ENCODE data around the gene MN1.

MN1 gene

DNA sequence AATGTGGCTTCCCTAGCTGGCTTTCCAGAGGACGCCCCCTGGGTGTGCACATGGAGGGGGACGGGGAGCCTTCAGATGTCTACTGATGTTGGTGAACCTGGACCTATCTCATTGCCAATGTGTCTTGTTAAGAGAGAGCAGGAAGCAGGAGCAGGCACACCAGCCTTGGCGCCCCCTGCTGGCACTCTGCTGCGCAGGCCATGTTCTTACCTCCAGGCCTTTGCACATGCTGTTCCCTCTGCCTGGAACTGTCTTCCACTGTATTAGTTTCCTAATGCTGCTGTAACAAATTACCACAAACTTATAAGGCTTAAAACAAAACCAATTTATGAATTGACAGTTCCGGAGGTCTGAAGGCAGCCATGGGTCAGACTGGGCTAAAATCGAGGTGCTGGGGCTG, 23.6 kb upstream of the MN1 start:
- peak in 1 of 2 donors; percentile 31 for DNase-seq

DNA sequence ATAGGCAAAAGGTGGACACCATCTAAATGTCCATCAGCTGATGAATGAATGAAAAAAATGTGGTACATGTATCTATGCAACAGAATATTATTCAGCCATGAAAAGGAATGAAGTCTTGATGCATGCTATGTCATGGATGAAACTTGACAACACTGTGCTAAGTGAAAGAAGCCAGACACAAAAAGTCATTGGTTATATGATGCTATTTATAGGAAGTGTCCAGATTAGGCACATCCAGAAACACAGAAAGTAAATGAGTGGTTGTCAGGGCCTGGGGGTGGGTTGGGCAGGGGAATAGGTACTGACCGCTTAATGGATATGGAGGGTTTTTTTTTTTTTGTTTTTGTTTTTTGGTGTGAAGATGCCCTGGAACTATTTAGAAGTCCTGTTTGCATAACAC, 21.7 kb upstream of the MN1 start:
- no peak for DNase-seq

DNA sequence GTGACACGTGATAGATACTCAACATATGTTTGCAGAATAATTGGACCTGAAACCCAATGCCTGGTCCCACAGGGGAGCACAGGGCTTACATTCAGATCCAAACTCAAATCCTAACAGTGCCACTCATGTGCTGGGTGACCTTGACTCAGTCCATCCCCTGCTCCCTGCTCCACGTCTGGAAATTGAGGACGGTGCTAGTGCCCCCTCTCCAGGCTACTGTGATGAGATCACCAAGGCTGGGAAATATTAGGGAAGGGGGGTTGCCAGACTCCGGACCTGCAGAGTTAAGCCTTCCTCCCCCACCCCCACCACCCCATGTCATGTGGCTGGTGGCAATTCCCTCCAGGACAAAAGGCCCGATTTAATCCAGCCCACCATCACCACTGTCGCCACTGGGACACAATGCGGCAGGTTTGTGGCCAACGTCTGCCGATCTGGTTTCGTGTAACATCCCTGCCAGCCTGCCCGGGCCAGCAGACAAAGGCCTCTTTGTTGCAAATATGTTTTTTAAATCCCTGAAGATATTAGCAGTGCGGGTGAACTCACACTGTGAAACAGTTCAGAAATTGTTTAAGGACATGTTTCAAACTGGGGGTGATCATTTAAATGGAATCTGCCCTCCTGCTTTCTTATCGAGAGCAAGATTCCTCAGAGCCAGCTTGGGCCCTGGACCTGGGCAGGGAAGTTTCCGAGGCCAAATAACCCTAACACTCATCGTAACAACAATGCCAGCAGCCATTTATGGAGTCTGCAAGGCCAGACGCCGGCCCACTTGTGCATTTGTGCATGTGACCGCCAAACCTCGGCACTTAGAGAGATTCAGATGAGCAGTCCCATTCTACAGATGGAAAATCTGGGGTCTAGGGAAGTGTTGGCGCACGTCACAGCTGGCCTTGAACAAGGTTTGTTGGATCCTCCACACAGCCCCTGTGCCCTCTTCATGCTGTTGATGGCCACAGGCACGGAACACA, 19.6 kb upstream of the MN1 start:
- no peak for DNase-seq

DNA sequence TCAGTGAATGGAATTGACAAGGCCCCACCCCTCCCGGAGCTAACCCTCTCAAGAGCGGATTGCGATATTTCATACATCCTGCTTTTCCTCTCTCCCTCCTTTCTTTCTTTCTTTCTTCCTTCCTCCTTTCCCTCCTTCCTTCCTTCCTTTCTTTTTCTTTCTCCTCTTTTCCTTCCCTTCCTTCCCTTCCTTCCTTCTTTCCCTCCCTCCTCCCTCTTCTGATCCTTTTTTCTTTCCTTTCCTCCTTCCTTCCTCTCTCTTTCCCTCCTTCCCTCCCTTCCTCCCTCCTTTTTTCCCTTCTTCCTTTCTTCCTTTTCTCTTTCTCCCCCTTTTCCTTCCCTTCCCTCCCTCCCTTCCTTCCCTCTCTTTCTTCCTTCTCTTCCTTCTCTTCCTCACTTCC, 15.0 kb upstream of the MN1 start:
- no peak for DNase-seq

DNA sequence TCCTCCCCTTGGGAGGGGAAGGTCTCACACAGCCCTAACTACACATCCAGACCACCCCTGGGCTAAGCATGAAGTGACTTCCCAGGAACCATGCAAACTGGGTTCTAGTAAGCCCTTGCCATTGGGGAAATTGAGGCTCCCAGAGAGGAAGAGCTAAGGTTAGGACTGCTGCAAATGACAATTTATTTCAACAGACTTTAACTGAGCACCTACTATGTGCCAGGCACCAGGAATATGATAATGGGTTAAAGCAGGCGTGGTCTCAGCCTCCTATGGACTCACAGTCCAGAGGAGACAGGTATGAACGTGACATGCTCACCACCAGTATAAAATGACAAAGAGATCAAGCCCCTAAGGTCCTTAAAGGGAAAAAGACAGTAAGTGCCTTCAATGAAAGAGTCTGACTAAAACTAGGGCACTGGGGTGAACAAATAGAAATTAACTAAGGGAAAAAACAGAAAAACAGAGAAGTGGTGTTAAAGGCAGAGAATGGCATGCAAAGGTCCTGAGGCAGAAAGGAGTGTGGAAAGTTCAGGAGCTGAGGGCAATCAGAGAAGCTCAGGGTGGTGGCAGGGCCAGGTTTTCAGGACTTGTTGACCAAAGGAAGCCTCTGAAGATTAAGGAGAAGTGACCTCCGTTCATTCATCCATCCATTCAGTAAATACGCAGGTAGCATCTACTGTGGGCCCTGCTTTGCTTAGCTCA, 14.4 kb upstream of the MN1 start:
- no peak for DNase-seq

DNA sequence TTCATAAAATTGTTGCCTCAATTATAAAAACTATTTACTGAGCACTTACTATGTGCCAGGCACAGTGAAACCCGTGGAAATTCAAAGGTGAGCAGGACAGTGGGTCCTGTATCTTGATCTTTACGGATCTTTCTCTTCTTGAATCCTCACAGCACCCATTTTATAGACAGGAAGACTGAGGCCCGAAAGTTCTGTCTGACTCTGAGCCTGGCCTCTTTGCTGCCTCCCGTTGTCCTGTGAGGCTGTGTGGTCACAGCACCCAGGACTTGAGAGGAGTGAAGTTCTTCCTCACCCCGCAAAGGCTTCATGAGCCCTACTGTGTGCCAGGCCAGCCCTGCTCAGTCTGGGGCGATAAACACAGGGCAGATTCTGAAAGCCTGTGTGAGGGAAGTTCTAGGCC, 13.4 kb upstream of the MN1 start:
- no peak for DNase-seq

DNA sequence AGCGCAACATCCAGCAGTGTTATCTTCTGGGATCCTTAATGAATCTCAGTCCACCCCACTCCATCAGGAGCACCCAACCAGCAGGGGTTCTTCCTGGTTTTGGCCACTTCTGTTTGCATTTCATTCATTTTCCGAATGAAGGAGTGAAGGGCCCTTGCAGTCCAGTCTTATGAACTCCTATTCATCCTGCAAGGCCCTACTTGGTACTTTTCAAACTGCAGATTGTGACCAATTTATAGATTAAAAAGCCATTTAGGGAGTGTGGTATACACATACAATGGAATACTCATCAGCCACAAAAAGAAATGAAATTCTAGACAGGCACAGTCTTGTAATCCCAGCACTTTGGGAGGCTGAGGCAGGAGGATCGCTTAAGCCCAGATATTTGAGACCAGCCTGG, 10.2 kb upstream of the MN1 start:
- DNase-seq: no peak

DNA sequence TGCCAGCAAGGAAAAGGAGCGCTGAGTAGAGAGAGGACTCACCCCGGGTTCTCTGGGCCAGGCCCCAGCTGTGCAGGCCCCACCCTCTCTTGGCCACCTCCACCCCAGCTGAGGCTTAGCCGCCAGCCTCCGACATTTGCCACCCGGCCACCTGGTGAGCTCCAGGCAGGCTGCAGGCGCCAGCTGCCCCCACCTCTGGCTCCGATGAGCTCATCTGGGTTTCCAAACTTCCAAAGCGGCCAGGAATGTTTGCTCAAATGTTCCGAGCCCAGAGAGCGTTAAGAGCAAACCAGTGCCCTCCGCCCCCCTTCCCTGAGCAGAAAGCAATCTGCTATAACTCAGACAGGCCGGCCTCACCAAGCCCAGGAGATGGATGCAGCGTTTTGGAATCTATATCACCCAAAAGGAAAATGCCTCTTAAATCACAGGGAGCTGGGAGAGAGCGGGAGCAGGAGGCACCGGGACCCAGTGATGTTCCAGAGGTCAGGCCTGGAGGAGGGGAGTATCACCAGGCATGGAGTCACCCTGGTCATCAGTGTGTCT, 9.1 kb upstream of the MN1 start:
- DNase-seq: no peak

DNA sequence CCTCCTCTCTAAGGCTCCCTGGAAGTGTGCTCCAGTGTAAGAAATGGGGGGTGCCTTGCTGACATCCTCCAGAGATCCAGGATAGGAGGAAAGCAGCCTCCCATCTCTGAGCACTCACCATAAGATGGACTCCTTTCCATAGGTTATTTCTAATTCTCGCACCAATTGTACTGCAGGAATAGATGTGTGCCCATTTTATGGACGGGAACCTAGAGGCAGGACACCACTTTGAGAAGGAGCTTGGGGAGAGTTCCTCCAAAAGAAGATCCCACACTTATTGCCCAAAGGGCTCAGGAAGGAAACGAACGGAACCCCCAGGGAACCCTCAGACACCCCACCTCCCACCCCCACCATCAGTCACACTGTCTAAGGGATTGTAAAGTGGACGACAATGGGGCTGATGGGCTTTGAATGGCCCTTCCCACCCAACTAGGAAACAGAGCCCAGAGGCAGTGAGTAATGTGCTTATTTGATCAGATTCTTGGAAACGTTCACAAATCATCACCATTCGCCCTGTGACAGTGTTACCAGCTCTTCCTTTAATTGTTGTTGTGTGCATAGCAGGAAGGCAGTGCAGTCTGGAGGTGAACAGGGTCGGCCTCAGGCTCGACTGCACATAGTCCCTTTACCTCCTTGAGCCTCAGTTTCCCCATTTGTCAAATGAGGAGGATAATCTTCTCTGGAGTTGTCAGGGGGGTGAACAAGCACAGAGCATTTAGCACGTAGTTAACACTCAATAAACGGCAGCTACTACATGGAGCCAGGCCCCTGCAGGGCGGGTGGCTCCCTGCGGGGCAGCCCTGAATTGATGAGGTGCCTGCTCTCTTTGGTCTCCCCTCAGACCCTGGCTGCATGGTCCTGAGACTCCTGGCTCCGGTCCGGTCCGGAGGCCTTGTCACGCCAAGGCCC, 8.4 kb upstream of the MN1 start:
- no peak for DNase-seq

DNA sequence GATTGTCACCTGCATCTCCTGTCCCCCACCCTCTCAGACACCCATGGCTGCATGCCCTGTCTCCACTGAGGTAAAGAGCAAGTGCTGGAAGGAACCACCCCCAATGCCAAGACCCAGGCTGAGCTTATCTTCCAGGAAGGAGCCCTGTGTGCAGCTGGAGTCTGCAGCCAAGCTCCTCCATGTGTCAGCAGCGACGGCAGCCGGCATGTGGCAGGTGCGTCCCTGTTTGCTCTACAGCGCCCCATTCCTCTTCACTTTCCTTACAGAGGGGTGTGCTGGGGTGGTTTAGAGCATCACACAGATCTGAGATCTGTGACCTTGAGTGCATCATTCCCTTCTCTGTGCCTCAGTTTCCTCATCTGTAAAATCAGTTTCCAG, 7.7 kb upstream of the MN1 start:
- DNase-seq: no peak

DNA sequence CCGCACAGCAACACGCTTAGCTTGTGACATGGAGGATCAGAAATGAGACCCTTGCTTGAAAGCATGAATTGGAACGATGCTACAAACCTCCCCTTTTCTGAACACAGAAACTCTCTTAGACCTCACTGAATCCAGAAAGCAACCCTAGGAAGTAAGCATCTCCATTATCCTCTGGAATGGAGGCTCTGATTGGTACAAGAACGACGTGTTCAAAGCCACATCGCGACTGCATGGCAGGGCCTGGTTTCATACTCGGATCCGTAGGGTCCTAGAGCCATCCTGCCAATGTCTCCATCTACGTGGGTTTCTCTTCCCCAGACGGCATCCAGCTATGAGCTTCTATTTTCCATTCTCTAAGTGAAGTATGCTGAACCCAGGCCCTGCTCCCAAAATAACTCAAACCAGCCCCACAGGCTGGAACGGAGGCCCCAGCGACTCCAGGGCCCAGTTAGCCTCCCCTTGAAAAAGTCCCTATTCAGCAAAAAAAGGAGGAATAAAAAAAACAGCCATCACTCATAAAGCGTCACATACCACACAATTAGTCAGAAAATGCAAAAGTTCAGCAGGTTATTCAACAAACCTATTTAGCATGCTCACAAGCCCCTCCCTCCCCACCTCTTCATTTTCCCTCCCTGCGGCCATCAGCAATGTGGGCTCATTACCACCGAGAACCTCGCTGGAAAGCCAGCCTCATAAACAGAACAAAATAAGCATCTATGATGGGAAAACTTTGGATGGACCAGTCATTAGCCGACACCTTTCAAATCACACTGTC, 7.1 kb upstream of the MN1 start:
- DNase-seq: no peak

DNA sequence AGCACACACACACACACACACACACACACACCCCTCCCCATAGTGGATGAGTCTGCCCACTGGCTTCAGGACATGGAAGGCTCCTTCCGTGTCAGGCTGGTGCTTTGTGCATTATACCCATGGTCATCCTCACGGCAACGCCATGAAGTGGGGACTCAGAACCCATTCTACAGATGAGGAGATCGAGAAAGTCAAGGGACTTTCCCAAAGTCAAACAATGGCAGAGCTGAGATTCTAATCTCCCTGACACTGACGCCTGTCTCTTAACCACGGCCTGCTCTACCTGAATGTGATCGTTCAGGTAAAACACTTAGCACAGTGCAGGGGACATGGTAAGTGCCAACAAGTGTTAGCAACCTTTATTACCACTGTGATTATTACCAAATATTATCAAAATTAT, 4.3 kb upstream of the MN1 start:
- no peak for DNase-seq

DNA sequence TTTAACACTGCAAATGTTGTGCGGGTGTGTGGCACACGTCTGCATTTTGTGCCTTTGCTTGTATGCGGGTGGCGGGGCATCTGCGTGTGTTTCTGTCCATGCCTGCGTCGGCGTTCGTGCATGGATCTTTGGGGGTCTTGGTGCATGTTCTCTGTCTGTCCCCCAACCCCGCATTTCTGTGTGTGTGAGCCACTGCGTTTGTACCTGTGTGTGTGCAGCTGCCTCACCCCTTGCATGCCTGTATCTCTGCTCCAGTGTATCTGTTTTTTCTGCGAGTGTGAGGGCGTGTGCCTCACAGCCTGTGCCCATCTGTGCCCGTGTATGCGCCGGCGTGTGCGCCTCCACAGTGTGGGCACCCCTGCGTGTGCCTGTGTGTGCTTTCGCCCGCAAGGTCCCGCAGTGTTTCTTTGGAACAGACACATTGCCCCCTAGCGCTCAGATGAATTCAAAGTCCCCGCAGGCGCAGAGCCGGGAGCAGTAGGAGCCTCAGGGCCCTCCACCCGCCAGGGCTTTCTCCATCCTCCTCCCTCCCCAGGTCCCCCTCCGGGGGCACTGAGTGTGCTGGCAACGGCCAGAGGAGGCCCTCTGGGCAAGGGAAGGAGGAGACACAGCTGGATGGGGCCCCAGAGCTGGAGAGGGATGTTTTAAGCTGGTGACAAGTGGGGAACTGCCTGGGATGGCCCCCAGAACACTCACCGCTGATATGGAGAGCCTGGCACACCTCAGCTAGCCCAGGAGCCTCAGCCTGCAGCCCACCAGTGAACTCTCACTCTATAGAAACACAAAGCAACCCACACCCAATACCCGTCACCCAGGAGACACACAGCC, 3.1 kb upstream of the MN1 start:
- peak; percentile 39 to 46 for DNase-seq

DNA sequence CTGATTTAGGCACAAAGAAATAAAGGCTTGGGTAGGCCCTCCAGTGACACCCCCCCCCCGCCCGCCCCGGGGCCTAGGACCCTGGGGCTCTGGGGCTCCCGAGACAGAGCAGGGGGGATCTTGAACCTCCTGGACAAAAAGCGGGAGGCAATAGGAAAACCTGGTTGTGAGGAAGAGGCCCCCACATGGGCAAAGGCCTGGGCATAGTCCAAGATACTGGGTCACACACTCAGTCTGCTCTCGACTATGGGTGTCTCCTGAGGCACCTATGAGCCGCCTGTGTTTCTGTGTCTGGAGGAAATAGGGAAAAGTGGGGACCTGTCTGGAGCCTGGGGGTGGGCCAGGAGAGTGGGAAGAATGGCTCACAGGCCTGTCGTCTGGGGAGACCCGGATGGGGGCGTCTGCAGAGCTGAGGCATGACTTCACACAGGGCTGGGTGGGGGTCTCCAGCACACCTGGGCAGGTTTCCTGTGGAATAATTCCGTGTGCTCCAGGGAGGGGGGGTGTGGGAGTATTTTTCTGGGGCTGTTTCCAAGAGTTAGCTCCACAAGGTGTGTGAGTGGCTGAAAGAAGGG, 2.4 kb upstream of the MN1 start:
- DNase-seq: no peak

DNA sequence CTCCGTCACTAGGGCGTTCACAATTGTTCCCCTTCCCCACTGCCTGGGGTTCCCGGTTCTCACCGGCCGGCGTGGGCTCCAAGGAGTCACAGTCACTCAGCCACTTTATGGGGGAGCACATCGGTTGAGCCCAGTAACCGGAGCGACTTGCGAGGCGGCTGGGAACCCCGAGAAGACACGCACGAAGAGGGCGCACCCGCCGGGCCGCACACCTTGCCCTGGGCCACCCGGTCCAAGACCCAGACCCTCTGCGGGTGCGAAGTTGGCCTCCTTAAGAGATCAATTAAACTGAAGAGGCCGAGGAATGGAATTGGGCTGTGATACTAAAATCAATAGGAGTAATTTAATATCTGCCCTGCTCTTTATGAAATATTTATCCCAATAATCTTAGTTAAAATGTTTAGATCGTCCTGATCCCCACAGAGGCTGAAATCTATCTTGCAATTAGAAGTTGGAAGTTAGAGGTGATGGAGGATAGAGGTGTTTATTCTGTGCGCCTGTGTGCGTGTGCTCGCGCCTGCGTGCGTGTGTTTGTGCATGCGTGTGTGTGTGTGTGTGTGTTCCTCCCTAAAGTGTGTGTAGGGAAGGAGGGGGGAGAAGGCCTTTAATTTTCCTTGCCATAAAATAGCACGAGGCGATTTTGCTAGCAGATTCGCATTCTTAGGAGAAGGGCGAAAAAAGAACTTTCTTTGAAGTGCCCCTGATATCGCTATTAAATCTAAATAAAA, 954 bp upstream of the MN1 start:
- no peak for DNase-seq

DNA sequence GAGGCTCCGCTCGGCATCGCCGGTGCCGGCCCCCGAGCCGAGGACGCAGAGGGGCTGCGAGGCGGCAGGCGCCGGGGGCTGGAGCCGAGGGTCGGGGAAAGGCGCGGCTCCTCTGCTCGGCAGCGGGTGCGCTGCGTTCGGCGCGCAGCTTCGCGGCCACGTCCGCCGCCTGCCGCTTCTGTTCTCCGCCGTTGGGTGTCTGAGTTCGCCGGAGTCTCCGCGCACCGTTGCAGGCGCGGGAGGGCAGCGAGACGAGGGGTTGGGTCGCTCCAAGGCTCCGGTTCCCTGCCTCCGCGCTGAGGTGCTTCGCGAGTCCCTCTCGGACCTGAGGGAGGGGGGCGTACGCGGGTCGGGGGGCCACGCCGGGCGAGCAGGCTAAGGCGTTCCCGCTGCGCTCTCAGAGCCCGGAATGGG, 347 bp downstream of the MN1 start:
- peak; percentile 15 to 37 for DNase-seq

DNA sequence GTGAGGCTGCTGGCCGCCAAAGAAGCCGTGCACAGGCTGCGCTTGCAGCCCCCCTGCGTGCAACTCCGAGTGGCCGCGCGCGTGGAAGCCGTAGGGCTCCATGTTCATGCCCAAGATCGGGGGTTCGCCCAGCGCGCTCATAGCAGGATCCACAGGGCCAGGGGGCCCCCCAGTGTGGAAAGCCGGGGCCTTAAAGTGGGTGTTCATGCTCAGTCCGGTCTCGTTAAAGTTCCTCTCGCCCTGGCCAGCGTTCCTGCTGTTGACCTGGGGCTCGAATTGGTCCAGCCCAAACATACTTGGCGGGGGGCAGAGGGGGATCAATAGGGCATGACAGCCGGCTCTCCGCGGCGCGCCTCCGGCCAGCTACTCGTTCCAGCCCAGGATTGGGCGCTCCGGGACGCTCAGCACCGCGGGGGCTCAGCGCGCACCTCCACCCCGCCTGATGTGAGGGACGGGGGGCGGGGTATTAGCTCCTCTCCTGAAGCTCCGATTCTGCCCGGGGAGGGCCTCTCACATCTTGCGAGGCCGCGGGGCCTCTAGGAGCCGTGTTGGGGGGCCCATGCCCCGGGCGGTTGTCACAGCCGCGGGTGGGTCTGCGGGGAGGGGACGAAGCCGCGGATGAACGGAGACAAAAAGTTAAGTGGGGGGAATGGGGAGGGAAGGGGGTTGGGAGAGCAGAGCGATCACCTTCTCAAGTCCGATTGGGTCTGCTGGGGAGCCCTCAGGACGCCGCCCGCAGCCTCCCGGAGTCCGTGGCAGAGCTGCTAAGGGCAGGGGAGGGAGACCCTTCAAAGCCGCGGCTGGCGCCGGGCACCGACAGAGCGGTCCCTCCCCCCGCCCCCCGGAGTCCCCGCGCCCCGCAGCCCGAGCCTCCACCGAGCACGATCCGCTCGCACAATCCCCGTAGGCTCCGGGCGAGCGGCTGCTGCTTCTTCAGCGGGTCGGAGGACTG, 1.0 kb downstream of the MN1 start:
- no peak for DNase-seq

DNA sequence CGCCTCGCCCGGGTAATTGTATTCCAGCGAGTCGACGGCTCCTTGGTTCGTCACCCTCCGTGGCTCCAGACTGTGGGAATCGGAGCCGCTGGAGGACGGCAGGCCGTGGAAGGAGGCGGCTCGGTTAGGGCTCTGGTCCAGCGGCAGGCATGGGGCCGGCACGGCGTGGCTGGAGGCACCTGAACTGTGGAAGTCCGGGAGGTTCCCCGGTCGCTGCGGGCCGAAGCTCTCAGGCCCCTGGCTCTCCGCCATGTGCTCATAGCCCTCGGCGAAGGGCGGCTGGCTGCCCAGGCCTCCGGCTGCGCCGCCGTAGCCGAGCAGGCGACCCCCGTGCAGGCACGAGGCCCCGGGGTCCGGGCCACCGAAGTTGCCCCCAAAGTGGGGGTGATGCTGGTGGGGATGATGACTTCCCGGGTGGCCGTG, 1.7 kb downstream of the MN1 start:
- no peak for DNase-seq

Measured in stimulated activated CD4-positive, alpha-beta T cell treated with anti-CD3 and anti-CD28 coated beads, Interleukin-2, amount 100 ng/mL, for 48 hours (primary cell).